HEK293T (cell line): ENCODE measurements around the gene SNAI3.

Experiments used
- ARNT ChIP-seq: fragments of 450-650 bp; IDR thresholded peaks from 2 replicates; pipeline ENCODE4 v1.6.1; 2017; ENCODE audit warnings: mild to moderate bottlenecking
- BHLHE40 ChIP-seq: fragments of 450-650 bp; IDR thresholded peaks from 2 replicates; pipeline ENCODE4 v1.6.1; 2016; ENCODE audit warnings: mild to moderate bottlenecking, moderate library complexity, borderline replicate concordance
- CTBP1 ChIP-seq: fragments of 450-650 bp; IDR thresholded peaks from 2 replicates; pipeline ENCODE4 v1.6.1; 2016; ENCODE audit warnings: borderline replicate concordance
- ELF4 ChIP-seq: fragments of 450-650 bp; IDR thresholded peaks from 2 replicates; pipeline ENCODE4 v1.6.1; 2017; ENCODE audit warnings: antibody characterized with exemption
- FOXA1 ChIP-seq: fragments of 450-650 bp; IDR thresholded peaks from 2 replicates; pipeline ENCODE4 v1.6.1; 2016; ENCODE audit warnings: mild to moderate bottlenecking
- FOXK2 ChIP-seq: fragments of 450-650 bp; IDR thresholded peaks from 2 replicates; pipeline ENCODE4 v1.6.1; 2016; ENCODE audit warnings: mild to moderate bottlenecking
- HDGF ChIP-seq: fragments of 450-650 bp; IDR thresholded peaks from 2 replicates; pipeline ENCODE4 v1.6.1; 2017; ENCODE audit warnings: antibody characterized with exemption, borderline replicate concordance
- LEF1 ChIP-seq: fragments of 450-650 bp; IDR thresholded peaks from 2 replicates; pipeline ENCODE4 v1.6.1; 2017; ENCODE audit warnings: mild to moderate bottlenecking, borderline replicate concordance
- NFRKB ChIP-seq: fragments of 450-650 bp; IDR thresholded peaks from 2 replicates; pipeline ENCODE4 v1.6.1; 2016; ENCODE audit warnings: mild to moderate bottlenecking, moderate library complexity
- SP1 ChIP-seq: fragments of 450-650 bp; IDR thresholded peaks from 2 replicates; pipeline ENCODE4 v1.6.1; 2017
- TARDBP ChIP-seq: fragments of 450-650 bp; IDR thresholded peaks from 2 replicates; pipeline ENCODE4 v1.6.1; 2016

DNA sequence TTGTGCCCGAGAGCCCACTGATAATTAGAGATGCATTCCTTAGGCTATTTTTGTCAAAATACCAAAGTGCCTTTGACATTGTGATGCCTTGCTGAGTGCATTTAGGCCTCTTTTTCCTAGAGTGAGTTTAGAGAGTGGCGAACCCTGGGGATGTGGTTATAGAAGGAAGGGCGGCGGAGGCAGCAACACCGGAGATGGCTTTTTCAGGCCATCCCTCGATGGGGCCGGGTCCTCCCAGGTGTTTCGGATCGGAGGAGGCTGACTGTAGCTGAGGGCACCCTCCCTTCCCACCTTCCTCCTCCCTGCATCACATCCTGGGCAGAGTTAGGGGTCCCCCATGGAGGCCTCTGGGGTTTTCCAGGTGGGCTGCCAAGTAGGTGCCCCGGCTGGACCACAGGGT lies 6.6 kb upstream of the SNAI3 start:
- TF ChIP-seq ARNT: no peak
- no peak for TF ChIP-seq CTBP1
- no peak for TF ChIP-seq HDGF
- no peak for TF ChIP-seq TARDBP
- TF ChIP-seq BHLHE40: no peak
- no peak for TF ChIP-seq SP1
- TF ChIP-seq ELF4: no peak
- no peak for TF ChIP-seq FOXK2
- TF ChIP-seq LEF1: no peak
- no peak for TF ChIP-seq FOXA1
- TF ChIP-seq NFRKB: no peak
